Measurements from ENCODE around the gene EPN1.

The EPN1 gene

GRCh38 chr19:55679343-55680257, 4.6 kb downstream of the EPN1 start:
- no peak for DNase-seq (ENCODE audit: low read depth)

- no peak for DNase-seq (ENCODE audit: low read depth)
Measured at GRCh38 chr19:55680339-55681130, 5.5 kb downstream of the EPN1 start.

- DNase-seq (ENCODE audit: low read depth): no peak
Measured at GRCh38 chr19:55681131-55682092, 6.4 kb downstream of the EPN1 start.

GRCh38 chr19:55683449-55684261, 8.6 kb downstream of the EPN1 start:
- no peak for DNase-seq (ENCODE audit: low read depth)

- no peak for DNase-seq (ENCODE audit: low read depth)
Measured at GRCh38 chr19:55684946-55685681, 10.1 kb downstream of the EPN1 start.

- DNase-seq (ENCODE audit: low read depth): no peak
Measured at GRCh38 chr19:55685776-55686175, 10.8 kb downstream of the EPN1 start.

- DNase-seq (ENCODE audit: low read depth): no peak
Measured at GRCh38 chr19:55686311-55687050, 11.5 kb downstream of the EPN1 start.

GRCh38 chr19:55687281-55688201, 12.5 kb downstream of the EPN1 start:
- no peak for DNase-seq (ENCODE audit: low read depth)

- no peak for DNase-seq (ENCODE audit: low read depth)
Measured at GRCh38 chr19:55688422-55689218, 13.6 kb downstream of the EPN1 start.

GRCh38 chr19:55689411-55690108, 14.5 kb downstream of the EPN1 start:
- DNase-seq (ENCODE audit: low read depth): no peak

GRCh38 chr19:55690109-55690768, 15.2 kb downstream of the EPN1 start:
- DNase-seq (ENCODE audit: low read depth): no peak

- no peak for DNase-seq (ENCODE audit: low read depth)
Measured at GRCh38 chr19:55690769-55691545, 15.9 kb downstream of the EPN1 start.

GRCh38 chr19:55691561-55692481, 16.8 kb downstream of the EPN1 start:
- DNase-seq (ENCODE audit: low read depth): no peak

GRCh38 chr19:55692681-55693081, 17.7 kb downstream of the EPN1 start:
- no peak for DNase-seq (ENCODE audit: low read depth)
